ENCODE results near the gene KCNA1. TPM values are rescaled to one million over a fixed set of nuclear protein-coding genes. Genes with fewer than 3 reads are reported as not detected.

The KCNA1 gene
- total RNA-seq, 1 donor from 2014 or later, result 1.4 TPM

GRCh38 chr12:4867384-4867783, 42.3 kb upstream of the KCNA1 start:
- Histone ChIP-seq H3K9ac (no peak overlapping the region), H3K27ac (no peak overlapping the region), H3K36me3 (no peaks in the 10 kb centered on the region), H3K79me2 (ENCODE audit: low read depth) (no peaks in the 10 kb centered on the region), H2AFZ (replicated peaks) (no peak overlapping the region), H3K4me1 (no peaks in the 10 kb centered on the region), H3K9me3 (ENCODE audit: low read depth) (no peaks in the 10 kb centered on the region), H3K4me3 (no peak overlapping the region), H3F3A (ENCODE audit: low read depth) (no peaks in the 10 kb centered on the region), H3K27me3 (peaks cover 47% of the 10 kb centered on the region), H4K20me1 (ENCODE audit: low read depth) (no peaks in the 10 kb centered on the region), H3K4me2 (no peak overlapping the region)
- Mint-ChIP-seq H3K27ac (no peak overlapping the region), H3K4me3 (no peak overlapping the region), H3K36me3 (no peaks in the 10 kb centered on the region), H3K27me3 (ENCODE audit: insufficient read depth, low read depth) (peaks cover 12% of the 10 kb centered on the region), H3K9me3 (no peaks in the 10 kb centered on the region), H3K4me1 (no peaks in the 10 kb centered on the region)
- TF ChIP-seq CTCF (IDR thresholded peaks at IDR 0.05), result no peak
- no peak for TF ChIP-seq EZH2phosphoT487 (IDR thresholded peaks at IDR 0.05)
- no peak for TF ChIP-seq EZH2 (IDR thresholded peaks at IDR 0.05)
- DNase-seq (ENCODE audit: low spot score), result no peak

GRCh38 chr12:4870423-4870822, 39.3 kb upstream of the KCNA1 start:
- no peaks in the 10 kb centered on the region for H3K79me2 ChIP-seq (ENCODE audit: low read depth)
- H3K9me3 Mint-ChIP-seq, result no peaks in the 10 kb centered on the region
- H3K4me1 ChIP-seq, result no peaks in the 10 kb centered on the region
- no peak overlapping the region for H3K27ac Mint-ChIP-seq
- no peaks in the 10 kb centered on the region for H3K36me3 Mint-ChIP-seq
- H3K9me3 ChIP-seq (ENCODE audit: low read depth), result no peaks in the 10 kb centered on the region
- H3K9ac ChIP-seq, result no peak overlapping the region
- H3K36me3 ChIP-seq, result no peaks in the 10 kb centered on the region
- H2AFZ ChIP-seq (replicated peaks), result no peak overlapping the region
- H3K27ac ChIP-seq, result no peak overlapping the region
- H3K27me3 Mint-ChIP-seq (ENCODE audit: insufficient read depth, low read depth), result peaks cover 8% of the 10 kb centered on the region
- H3K4me3 ChIP-seq, result no peak overlapping the region
- no peaks in the 10 kb centered on the region for H4K20me1 ChIP-seq (ENCODE audit: low read depth)
- no peak overlapping the region for H3K4me3 Mint-ChIP-seq
- H3K4me1 Mint-ChIP-seq, result no peaks in the 10 kb centered on the region
- TF ChIP-seq CTCF (IDR thresholded peaks at IDR 0.05) (no peak), EZH2phosphoT487 (IDR thresholded peaks at IDR 0.05) (no peak), EZH2 (IDR thresholded peaks at IDR 0.05) (no peak)
- no peak for DNase-seq (ENCODE audit: low spot score)
- no peak overlapping the region for H3K4me2 ChIP-seq
- no peaks in the 10 kb centered on the region for H3F3A ChIP-seq (ENCODE audit: low read depth)
- peaks cover 47% of the 10 kb centered on the region for H3K27me3 ChIP-seq

GRCh38 chr12:4871514-4871913, 38.2 kb upstream of the KCNA1 start:
- Histone ChIP-seq H3K9ac (no peak overlapping the region), H3K9me3 (ENCODE audit: low read depth) (no peaks in the 10 kb centered on the region), H4K20me1 (ENCODE audit: low read depth) (no peaks in the 10 kb centered on the region), H3F3A (ENCODE audit: low read depth) (no peaks in the 10 kb centered on the region), H3K27ac (no peak overlapping the region), H3K4me1 (no peaks in the 10 kb centered on the region), H3K4me2 (no peak overlapping the region), H3K4me3 (no peak overlapping the region), H3K79me2 (ENCODE audit: low read depth) (no peaks in the 10 kb centered on the region), H3K27me3 (peaks cover 52% of the 10 kb centered on the region), H3K36me3 (no peaks in the 10 kb centered on the region), H2AFZ (replicated peaks) (no peak overlapping the region)
- peaks cover 5% of the 10 kb centered on the region for H3K27me3 Mint-ChIP-seq (ENCODE audit: insufficient read depth, low read depth)
- H3K4me3 Mint-ChIP-seq, result no peak overlapping the region
- no peaks in the 10 kb centered on the region for H3K9me3 Mint-ChIP-seq
- no peak for DNase-seq (ENCODE audit: low spot score)
- H3K36me3 Mint-ChIP-seq, result no peaks in the 10 kb centered on the region
- TF ChIP-seq EZH2 (IDR thresholded peaks at IDR 0.05), result no peak
- no peak for TF ChIP-seq EZH2phosphoT487 (IDR thresholded peaks at IDR 0.05)
- no peak for TF ChIP-seq CTCF (IDR thresholded peaks at IDR 0.05)
- no peaks in the 10 kb centered on the region for H3K4me1 Mint-ChIP-seq
- H3K27ac Mint-ChIP-seq, result no peak overlapping the region
